B cell (primary cell): ENCODE measurements around the gene STXBP2. TPM values are rescaled to one million over a fixed set of nuclear protein-coding genes. Genes with fewer than 3 reads are reported as not detected.

Experiments
- ATAC-seq: fragments of 200-7000 bp; cut with Tn5 transposase; one replicate; pipeline ENCODE4 v1.10.0; 2021; ENCODE audit warnings: low read depth, mild to moderate bottlenecking, moderate number of reproducible peaks, moderate library complexity
- CTCF ChIA-PET: fragments of 350-600 bp; sonication (Branson Sonifier 250); formaldehyde crosslinking; loops from one replicate; lab custom pipeline; 2021; ENCODE audit warnings: antibody characterized with exemption, inconsistent platforms; lab: Charles Lee
- POLR2A ChIA-PET: fragments of 350-600 bp; sonication (Branson Sonifier 250); formaldehyde crosslinking; loops from one replicate; lab custom pipeline; 2021; ENCODE audit warnings: antibody characterized with exemption; lab: Charles Lee
- DNase-seq: peaks from one replicate; pipeline ENCODE4 v3.0.0; 2013
- H2AFZ ChIP-seq: 2 replicates; pipeline ENCODE4 v1.6.1; 2012; ENCODE audit warnings: mild to moderate bottlenecking, low read depth, low read length; ENCODE audit not compliant: insufficient read depth, poor library complexity, severe bottlenecking
- H3K27ac ChIP-seq, 2 donors: 1 replicate in 1 of 2; 2 replicates in 1 of 2; pipeline ENCODE4 v1.5.1; 2012 to 2013; ENCODE audit warnings: low read length in 2 of 2, mild to moderate bottlenecking in 2 of 2, moderate library complexity in 1 of 2
- H3K27me3 ChIP-seq, 4 experiments: fragments of 200-600 bp in 1 of 4; sonication (generic) in 1 of 4; replicated peaks in 1 of 4; 1 replicate in 2 of 4; 2 replicates in 2 of 4; pipeline versions ENCODE4 v1.6.1 to v1.7.0; 2013 to 2016; ENCODE audit warnings: low read length in 3 of 4, mild to moderate bottlenecking in 2 of 4, mixed read lengths in 1 of 4, moderate library complexity in 1 of 4; ENCODE audit not compliant: insufficient read depth in 4 of 4, control insufficient read depth in 3 of 4; ENCODE audit errors: control extremely low read depth in 1 of 4
- H3K36me3 ChIP-seq, 2 experiments: replicated peaks in 1 of 2; 1 replicate in 1 of 2; 2 replicates in 1 of 2; pipeline versions ENCODE4 v1.6.1 to v1.7.1; 2013; ENCODE audit warnings: low read length in 1 of 2; ENCODE audit not compliant: insufficient read depth in 2 of 2, control insufficient read depth in 1 of 2; ENCODE audit errors: control extremely low read depth in 1 of 2, extremely low read depth in 1 of 2
- H3K4me1 ChIP-seq, 2 donors: fragments of 200-600 bp in 1 of 2; sonication (generic) in 1 of 2; 1 replicate in 1 of 2; 2 replicates in 1 of 2; pipeline versions ENCODE4 v1.5.1 to v1.6.1; 2013 to 2017; ENCODE audit warnings: low read length in 2 of 2; ENCODE audit not compliant: control insufficient read depth in 2 of 2, insufficient read depth in 2 of 2
- H3K4me2 ChIP-seq: replicated peaks from 2 replicates; pipeline ENCODE3; 2012; ENCODE audit warnings: mild to moderate bottlenecking, low read depth, low read length; ENCODE audit not compliant: poor library complexity, severe bottlenecking
- H3K4me3 ChIP-seq, 5 experiments: fragments of 200-600 bp in 1 of 5; sonication (generic) in 1 of 5; 1 replicate in 3 of 5; 2 replicates in 2 of 5; pipeline versions ENCODE4 v1.5.1 to v1.7.0; 2011 to 2016; ENCODE audit warnings: low read length in 4 of 5, mild to moderate bottlenecking in 4 of 5, low read depth in 2 of 5, control low read depth in 1 of 5, moderate library complexity in 1 of 5; ENCODE audit not compliant: insufficient read depth in 1 of 5; ENCODE audit errors: control extremely low read depth in 1 of 5, extremely low read depth in 1 of 5
- H3K79me2 ChIP-seq: fragments of 200-600 bp; sonication (generic); one replicate; pipeline ENCODE4 v1.6.0; 2016; ENCODE audit warnings: low read length; ENCODE audit not compliant: control insufficient read depth, insufficient read depth
- H3K9ac ChIP-seq: fragments of 200-600 bp; sonication (generic); 2 replicates; pipeline ENCODE4 v1.6.1; 2017; ENCODE audit warnings: mild to moderate bottlenecking, low read length, moderate library complexity
- H3K9me3 ChIP-seq, 3 donors: one replicate each; pipeline versions ENCODE4 v1.6.1 to v1.7.1; 2013; ENCODE audit warnings: low read length in 2 of 3; ENCODE audit not compliant: control insufficient read depth in 2 of 3, insufficient read depth in 1 of 3; ENCODE audit errors: control extremely low read depth in 1 of 3
- H4K20me1 ChIP-seq: 2 replicates; pipeline ENCODE4 v1.6.0; 2012; ENCODE audit warnings: mild to moderate bottlenecking, low read length; ENCODE audit not compliant: insufficient read depth, control insufficient read depth, poor library complexity, severe bottlenecking
- H3K27ac Mint-ChIP-seq: one replicate; pipeline ENCODE4 v1.8.0; 2021; ENCODE audit warnings: mixed read lengths
- H3K27me3 Mint-ChIP-seq: one replicate; pipeline ENCODE4 v1.8.0; 2021; ENCODE audit warnings: mixed read lengths
- H3K4me1 Mint-ChIP-seq: one replicate; pipeline ENCODE4 v1.8.0; 2021; ENCODE audit warnings: mixed read lengths
- H3K4me3 Mint-ChIP-seq: one replicate; pipeline ENCODE4 v1.8.0; 2021; ENCODE audit warnings: mixed read lengths
- H3K9me3 Mint-ChIP-seq: one replicate; pipeline ENCODE4 v1.8.0; 2022; ENCODE audit warnings: mixed read lengths; ENCODE audit not compliant: insufficient read depth
- EZH2 ChIP-seq: IDR thresholded peaks from 2 replicates; pipeline ENCODE4 v1.6.1; 2012; ENCODE audit warnings: borderline replicate concordance, low read depth, mild to moderate bottlenecking, moderate library complexity, low read length; ENCODE audit not compliant: insufficient read depth, poor library complexity, severe bottlenecking
- WGBS: methylation state at CpG from one replicate; pipeline ENCODE4 v1.1.5; 2013; ENCODE audit warnings: missing lambda C conversion rate; ENCODE audit not compliant: insufficient coverage; 5-methylcytosine and 5-hydroxymethylcytosine counted together
- intact Hi-C: fragments of 100-400 bp; cut with micrococcal nuclease; formaldehyde crosslinking; loops from one replicate; pipeline ENCODE4 v1.10.0; 2022
- polyA plus RNA-seq: library from polyadenylated mRNA; depleted of rRNA; stranded (reverse); fragments of >200 nt; gene quantifications from 2 replicates; pipeline ENCODE4 v1.2.3, GENCODE V29; 2012
- total RNA-seq, 2 donors: library from RNA; stranded (reverse); fragments of 120-200 nt in 1 of 2; gene quantifications; 1 replicate in 1 of 2; 2 replicates in 1 of 2; pipeline versions ENCODE4 v1.2.3 to v1.2.4, GENCODE V29; 2013 to 2022
- TF ChIP-seq, protein P1 (sequence below): fragments of 200-600 bp; IDR thresholded peaks from one replicate; pipeline ENCODE4 v1.8.0; 2022; ENCODE audit warnings: antibody characterized with exemption, mild to moderate bottlenecking

Gene STXBP2
- total and polyA plus RNA-seq, 2 donors (not counting 1 experiment from before 2014, with no cell fraction given), result 222 to 226 TPM

DNA sequence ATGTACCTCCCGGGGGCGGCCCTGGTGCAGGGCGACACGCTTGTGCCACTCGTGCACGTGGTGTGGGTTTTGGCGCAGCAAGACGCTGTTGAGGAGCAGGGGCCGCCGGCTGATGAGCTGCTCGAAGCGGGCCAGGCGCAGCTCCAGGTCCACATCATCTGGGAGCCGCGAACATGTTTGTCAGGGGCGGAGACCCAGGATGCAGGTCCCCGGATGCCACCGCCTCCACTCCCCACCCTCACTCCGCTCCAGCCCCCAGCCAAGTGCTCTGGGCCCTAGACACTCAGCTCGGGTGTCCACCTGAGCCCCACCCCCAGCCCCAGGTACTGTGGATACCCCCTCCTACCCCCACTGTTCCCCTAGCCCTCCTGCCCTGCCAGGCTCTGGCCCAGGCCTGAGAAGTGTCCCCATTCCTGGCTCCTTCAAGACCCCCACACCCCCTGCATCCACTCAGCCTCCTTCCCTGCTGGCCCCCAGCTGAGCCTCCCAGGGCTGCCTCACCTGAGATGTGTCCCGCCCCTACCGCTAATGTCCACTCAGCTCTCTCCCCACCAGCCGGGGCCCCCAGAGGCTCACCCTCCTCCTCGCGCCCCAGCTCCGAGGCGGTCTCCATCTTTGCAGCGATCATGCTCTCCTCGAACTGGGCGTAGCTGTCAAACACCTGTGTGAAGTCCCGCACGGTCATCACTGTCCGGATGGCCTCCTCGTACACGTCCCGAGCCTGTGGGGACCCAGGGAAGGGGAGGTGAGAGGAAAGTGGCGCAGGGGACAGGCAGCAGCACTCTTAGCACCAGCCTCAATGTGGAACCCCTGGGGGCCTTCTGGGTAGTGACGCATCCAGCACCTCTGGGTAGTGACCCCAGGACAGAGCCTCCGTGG is 12.9 kb upstream of the STXBP2 start:
- no peak overlapping the region for H3K4me3 ChIP-seq
- Mint-ChIP-seq H3K27ac (no peak overlapping the region), H3K9me3 (no peaks in the 10 kb centered on the region), H3K27me3 (no peaks in the 10 kb centered on the region), H3K4me3 (no peak overlapping the region), H3K4me1 (peaks cover 18% of the 10 kb centered on the region)
- ATAC-seq (no peak), DNase-seq (no peak)
- TF ChIP-seq EZH2, result no peak
- TF ChIP-seq, protein P1, sequence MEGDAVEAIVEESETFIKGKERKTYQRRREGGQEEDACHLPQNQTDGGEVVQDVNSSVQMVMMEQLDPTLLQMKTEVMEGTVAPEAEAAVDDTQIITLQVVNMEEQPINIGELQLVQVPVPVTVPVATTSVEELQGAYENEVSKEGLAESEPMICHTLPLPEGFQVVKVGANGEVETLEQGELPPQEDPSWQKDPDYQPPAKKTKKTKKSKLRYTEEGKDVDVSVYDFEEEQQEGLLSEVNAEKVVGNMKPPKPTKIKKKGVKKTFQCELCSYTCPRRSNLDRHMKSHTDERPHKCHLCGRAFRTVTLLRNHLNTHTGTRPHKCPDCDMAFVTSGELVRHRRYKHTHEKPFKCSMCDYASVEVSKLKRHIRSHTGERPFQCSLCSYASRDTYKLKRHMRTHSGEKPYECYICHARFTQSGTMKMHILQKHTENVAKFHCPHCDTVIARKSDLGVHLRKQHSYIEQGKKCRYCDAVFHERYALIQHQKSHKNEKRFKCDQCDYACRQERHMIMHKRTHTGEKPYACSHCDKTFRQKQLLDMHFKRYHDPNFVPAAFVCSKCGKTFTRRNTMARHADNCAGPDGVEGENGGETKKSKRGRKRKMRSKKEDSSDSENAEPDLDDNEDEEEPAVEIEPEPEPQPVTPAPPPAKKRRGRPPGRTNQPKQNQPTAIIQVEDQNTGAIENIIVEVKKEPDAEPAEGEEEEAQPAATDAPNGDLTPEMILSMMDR, result no peak
- peaks cover 9 to 18% of the 10 kb centered on the region in 2 donors for H3K4me1 ChIP-seq
- WGBS, result 99% methylated on average over 39 of the region's 39 CpGs
- ChIA-PET POLR2A (no interaction called here), CTCF (no interaction called here)
- peaks cover 30% of the 10 kb centered on the region for H3K79me2 ChIP-seq
- no peaks in the 10 kb centered on the region for H3K9me3 ChIP-seq
- intact Hi-C loops, result no loop called here
- no peak overlapping the region for H3K9ac ChIP-seq
- peaks cover 5 to 83% of the 10 kb centered on the region in 2 experiments for H3K36me3 ChIP-seq
- no peaks in the 10 kb centered on the region for H3K27me3 ChIP-seq
- H4K20me1 ChIP-seq, result peaks cover 41% of the 10 kb centered on the region
- H3K4me2 ChIP-seq, result no peak overlapping the region
- no peak overlapping the region for H3K27ac ChIP-seq
- no peak overlapping the region for H2AFZ ChIP-seq

- H4K20me1 ChIP-seq, result peaks cover 41% of the 10 kb centered on the region
- H2AFZ ChIP-seq, result no peak overlapping the region
- no peak overlapping the region for H3K4me3 Mint-ChIP-seq
- no peak for TF ChIP-seq EZH2
- TF ChIP-seq, protein P1, result no peak
- ChIA-PET POLR2A (no interaction called here), CTCF (interaction anchor here (1.0 kb wide), 1 partner anchor 57 kb away, joined by 3 read pairs; no protein-coding TSS in a partner anchor)
- WGBS, result 97% methylated on average over 17 of the region's 17 CpGs
- H3K36me3 ChIP-seq, result peaks cover 5 to 78% of the 10 kb centered on the region in 2 experiments
- H3K27ac Mint-ChIP-seq, result no peak overlapping the region
- H3K79me2 ChIP-seq, result peaks cover 38% of the 10 kb centered on the region
- no peak overlapping the region for H3K27ac ChIP-seq
- H3K27me3 ChIP-seq, result no peaks in the 10 kb centered on the region
- H3K9ac ChIP-seq, result no peak overlapping the region
- H3K27me3 Mint-ChIP-seq, result no peaks in the 10 kb centered on the region
- no peak for DNase-seq
- H3K4me1 ChIP-seq, result peaks cover 9 to 21% of the 10 kb centered on the region in 2 donors
- no peak overlapping the region for H3K4me2 ChIP-seq
- H3K4me3 ChIP-seq, result no peak overlapping the region
- peaks cover 26% of the 10 kb centered on the region for H3K4me1 Mint-ChIP-seq
- peaks cover 0 to 3% (median 0%) of the 10 kb centered on the region in 3 donors for H3K9me3 ChIP-seq
- intact Hi-C loops, result no loop called here
- no peak for ATAC-seq
- no peaks in the 10 kb centered on the region for H3K9me3 Mint-ChIP-seq
Measured at GRCh38 chr19:7624810-7625209, 12.1 kb upstream of the STXBP2 start.
